Testis (tissue), 2 donors: ENCODE data around the gene CRIM1.

ENCODE experiments used
- POLR2A ChIP-seq: fragments of 450-650 bp; IDR thresholded peaks from one replicate; pipeline ENCODE4 v1.6.1; 2017; ENCODE audit warnings: antibody characterized with exemption, mild to moderate bottlenecking, moderate library complexity
- TF ChIP-seq, protein P1 (sequence below), 3 experiments: fragments of 450-650 bp in 2 of 3; fragments of 200-600 bp in 1 of 3; sonication (generic) in 1 of 3; IDR thresholded peaks; one replicate each; pipeline ENCODE4 v1.5.1; 2016 to 2019; ENCODE audit warnings: antibody characterized with exemption in 3 of 3, mild to moderate bottlenecking in 2 of 3, moderate library complexity in 1 of 3

GRCh38 chr2:36335597-36335996, 20.0 kb upstream of the CRIM1 start:
- TF ChIP-seq, protein P1, sequence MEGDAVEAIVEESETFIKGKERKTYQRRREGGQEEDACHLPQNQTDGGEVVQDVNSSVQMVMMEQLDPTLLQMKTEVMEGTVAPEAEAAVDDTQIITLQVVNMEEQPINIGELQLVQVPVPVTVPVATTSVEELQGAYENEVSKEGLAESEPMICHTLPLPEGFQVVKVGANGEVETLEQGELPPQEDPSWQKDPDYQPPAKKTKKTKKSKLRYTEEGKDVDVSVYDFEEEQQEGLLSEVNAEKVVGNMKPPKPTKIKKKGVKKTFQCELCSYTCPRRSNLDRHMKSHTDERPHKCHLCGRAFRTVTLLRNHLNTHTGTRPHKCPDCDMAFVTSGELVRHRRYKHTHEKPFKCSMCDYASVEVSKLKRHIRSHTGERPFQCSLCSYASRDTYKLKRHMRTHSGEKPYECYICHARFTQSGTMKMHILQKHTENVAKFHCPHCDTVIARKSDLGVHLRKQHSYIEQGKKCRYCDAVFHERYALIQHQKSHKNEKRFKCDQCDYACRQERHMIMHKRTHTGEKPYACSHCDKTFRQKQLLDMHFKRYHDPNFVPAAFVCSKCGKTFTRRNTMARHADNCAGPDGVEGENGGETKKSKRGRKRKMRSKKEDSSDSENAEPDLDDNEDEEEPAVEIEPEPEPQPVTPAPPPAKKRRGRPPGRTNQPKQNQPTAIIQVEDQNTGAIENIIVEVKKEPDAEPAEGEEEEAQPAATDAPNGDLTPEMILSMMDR (IDR thresholded peaks at IDR 0.05): no peak
- no peak for TF ChIP-seq POLR2A
